Upper lobe of left lung (tissue), 6 donors: ENCODE measurements around the gene PPA1. TPM values are rescaled to one million over a fixed set of nuclear protein-coding genes. Genes with fewer than 3 reads are reported as not detected.

Experiments
- ATAC-seq, 2 donors: fragments of 200-7000 bp; cut with Tn5 transposase; one replicate each; pipeline ENCODE4 v1.9.1; 2022; ENCODE audit warnings: mild to moderate bottlenecking in 2 of 2, moderate library complexity in 2 of 2; ENCODE audit not compliant: low FRiP score in 2 of 2
- DNase-seq, 2 donors: peaks; one replicate each; pipeline ENCODE4 v3.0.0-alpha.2; 2019 to 2020
- H3K27ac ChIP-seq, 4 donors: fragments of 200-600 bp; sonication (generic); one replicate each; pipeline ENCODE4 v1.5.1; 2016 to 2019
- H3K27me3 ChIP-seq, 4 donors: fragments of 200-600 bp; sonication (generic); one replicate each; pipeline ENCODE4 v1.5.1; 2017 to 2019
- H3K36me3 ChIP-seq, 4 donors: fragments of 200-600 bp; sonication (generic); one replicate each; pipeline ENCODE4 v1.5.1; 2016 to 2019
- H3K4me1 ChIP-seq, 4 donors: fragments of 200-600 bp; sonication (generic); one replicate each; pipeline ENCODE4 v1.5.1; 2018 to 2019
- H3K4me3 ChIP-seq, 4 donors: fragments of 200-600 bp; sonication (generic); one replicate each; pipeline ENCODE4 v1.5.1; 2017 to 2019; ENCODE audit warnings: mild to moderate bottlenecking in 2 of 4, moderate library complexity in 1 of 4
- H3K9me3 ChIP-seq, 4 donors: fragments of 200-600 bp; sonication (generic); one replicate each; pipeline ENCODE4 v1.5.1; 2018 to 2019
- CTCF ChIP-seq, 6 experiments: fragments of 450-650 bp in 4 of 6; fragments of 200-600 bp in 2 of 6; sonication (generic) in 2 of 6; IDR thresholded peaks; one replicate each; pipeline ENCODE4 v1.5.1; 2016 to 2019; ENCODE audit warnings: antibody characterized with exemption in 6 of 6
- EP300 ChIP-seq, 4 donors: sonication (generic); formaldehyde crosslinking; IDR thresholded peaks; one replicate each; pipeline ENCODE4 v1.5.1; 2017; ENCODE audit warnings: antibody characterized with exemption in 4 of 4, control low read depth in 2 of 4
- POLR2A ChIP-seq, 4 donors: fragments of 450-650 bp; IDR thresholded peaks; one replicate each; pipeline ENCODE4 v1.5.1; 2016 to 2017; ENCODE audit warnings: antibody characterized with exemption in 4 of 4, mild to moderate bottlenecking in 2 of 4
- POLR2AphosphoS5 ChIP-seq, 2 donors: sonication (generic); formaldehyde crosslinking; IDR thresholded peaks; one replicate each; pipeline ENCODE4 v1.5.1; 2017; ENCODE audit warnings: antibody characterized with exemption in 2 of 2
- WGBS, 2 donors: methylation state at CpG; one replicate each; pipeline ENCODE4 v1.1.5; 2017 to 2018; 5-methylcytosine and 5-hydroxymethylcytosine counted together
- total RNA-seq, 6 donors: library from RNA; depleted of rRNA in 4 of 6; stranded (reverse); fragments of >200 nt in 4 of 6; gene quantifications; one replicate each; pipeline versions ENCODE4 v1.1.0 to v1.2.1, GENCODE V29; 2016 to 2021
- donor health status: DM: no; HTN: no; CAD: no; lungs with moderate emphysema.
- donor health status: DM: no; HTN: yes; CAD: no; lungs with severe emphysema.

PPA1 gene
- total RNA-seq, 6 donors from 2014 or later: 46.1 to 205 (median 154) TPM

DNA sequence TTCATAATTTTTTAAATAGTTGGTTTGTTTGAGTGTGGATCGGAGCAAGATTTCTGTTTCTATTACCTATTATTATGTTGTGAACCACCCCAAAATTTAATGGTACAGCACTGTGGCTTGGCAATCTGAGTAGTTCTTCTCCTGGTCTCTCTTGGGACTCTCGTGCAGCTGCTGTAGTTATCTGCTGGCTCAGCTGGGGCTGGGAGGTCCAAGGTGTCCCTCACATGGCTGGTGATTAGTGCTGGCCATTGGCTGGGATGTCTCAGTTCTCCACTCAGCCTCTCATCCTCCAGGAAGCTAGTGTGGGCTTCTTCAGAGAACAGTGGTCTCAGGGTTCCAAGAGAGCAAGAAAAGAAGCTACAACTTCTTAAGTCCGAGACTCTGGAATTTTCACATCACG, 35.1 kb upstream of the PPA1 start:
- Histone ChIP-seq H3K4me1 (peaks cover 0 to 12% (median 5%) of the 10 kb centered on the region in 4 donors), H3K27me3 (no peaks in the 10 kb centered on the region), H3K9me3 (no peaks in the 10 kb centered on the region), H3K4me3 (no peak overlapping the region), H3K36me3 (no peaks in the 10 kb centered on the region), H3K27ac (no peak overlapping the region)
- TF ChIP-seq EP300 (IDR thresholded peaks at IDR 0.05): no peak
- no peak for TF ChIP-seq POLR2A (IDR thresholded peaks at IDR 0.05)
- TF ChIP-seq POLR2AphosphoS5 (IDR thresholded peaks at IDR 0.05): no peak
- 91 to 93% methylated on average over 4 of the region's 4 CpGs for WGBS, 2 donors
- DNase-seq: no peak
- no peak for ATAC-seq

DNA sequence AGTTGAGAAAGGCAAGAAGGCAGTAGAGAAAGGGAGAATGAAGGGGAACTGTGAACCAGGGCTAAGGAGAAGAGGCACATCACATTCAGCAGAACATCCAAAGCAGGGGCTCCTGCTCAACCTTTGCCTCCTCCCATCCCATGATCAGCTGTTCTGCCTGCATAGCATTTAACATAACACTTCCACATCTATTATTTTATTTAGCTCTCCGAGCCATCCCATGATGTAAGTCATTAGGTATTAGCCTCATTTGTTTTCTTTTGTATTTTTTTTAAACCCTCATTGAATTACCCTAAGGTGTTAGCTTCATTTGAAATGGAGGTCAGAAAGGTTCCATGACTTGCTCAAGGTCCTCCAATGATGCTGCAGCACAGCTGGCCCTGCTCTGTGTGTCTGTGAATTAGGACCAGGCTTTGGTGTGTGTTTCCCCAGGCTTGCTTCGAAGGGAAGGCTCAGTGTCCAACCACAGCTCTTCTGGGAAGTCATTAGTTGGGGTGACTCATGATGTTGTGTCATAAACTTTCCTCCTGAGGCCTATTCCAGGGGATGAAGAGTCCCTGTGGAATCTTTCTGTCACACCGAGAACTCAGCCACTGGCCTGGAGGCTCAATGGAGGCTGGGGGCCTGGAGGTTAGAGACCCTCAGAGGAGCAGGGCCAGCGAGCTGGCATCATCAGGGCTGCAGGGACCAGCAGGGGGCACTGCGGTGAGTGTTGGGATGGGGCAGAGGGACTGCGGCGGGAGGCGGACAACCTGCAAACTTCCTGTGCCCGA, 34.1 kb upstream of the PPA1 start:
- Histone ChIP-seq H3K27ac (no peak overlapping the region), H3K9me3 (no peaks in the 10 kb centered on the region), H3K4me3 (no peak overlapping the region), H3K4me1 (peaks cover 0 to 2% (median under 1%) of the 10 kb centered on the region in 4 donors), H3K27me3 (no peaks in the 10 kb centered on the region), H3K36me3 (no peaks in the 10 kb centered on the region)
- DNase-seq (peak; percentile 33 to 48), ATAC-seq (peak; percentile 44 to 51)
- WGBS, 2 donors: 62 to 72% methylated on average over 8 to 9 of the region's 9 CpGs
- TF ChIP-seq POLR2A (IDR thresholded peaks at IDR 0.05) (no peak), POLR2AphosphoS5 (IDR thresholded peaks at IDR 0.05) (peak in 1 of 2 donors; percentile 91), CTCF (IDR thresholded peaks at IDR 0.05) (peak in 2 of 6 experiments; percentile 5 to 8), EP300 (IDR thresholded peaks at IDR 0.05) (no peak)

- no peak for TF ChIP-seq EP300 (IDR thresholded peaks at IDR 0.05)
- TF ChIP-seq POLR2A (IDR thresholded peaks at IDR 0.05): no peak
- TF ChIP-seq CTCF (IDR thresholded peaks at IDR 0.05): no peak
- TF ChIP-seq POLR2AphosphoS5 (IDR thresholded peaks at IDR 0.05): no peak
- no peak for DNase-seq
- Histone ChIP-seq H3K9me3 (no peaks in the 10 kb centered on the region), H3K4me1 (no peaks in the 10 kb centered on the region), H3K4me3 (no peak overlapping the region), H3K36me3 (no peaks in the 10 kb centered on the region), H3K27me3 (no peaks in the 10 kb centered on the region), H3K27ac (no peak overlapping the region)
- 30 to 48% methylated on average over 1 of the region's 1 CpG for WGBS, 2 donors
- ATAC-seq: no peak
Measured at GRCh38 chr10:70266701-70267100, 33.5 kb upstream of the PPA1 start.

GRCh38 chr10:70266056-70266455, 32.8 kb upstream of the PPA1 start:
- no peaks in the 10 kb centered on the region for H3K27me3 ChIP-seq
- H3K4me1 ChIP-seq: no peaks in the 10 kb centered on the region
- DNase-seq: no peak
- no peak for TF ChIP-seq EP300 (IDR thresholded peaks at IDR 0.05)
- no peak for TF ChIP-seq POLR2A (IDR thresholded peaks at IDR 0.05)
- TF ChIP-seq CTCF (IDR thresholded peaks at IDR 0.05): no peak
- TF ChIP-seq POLR2AphosphoS5 (IDR thresholded peaks at IDR 0.05): no peak
- no peak for ATAC-seq
- 94 to 95% methylated on average over 7 of the region's 7 CpGs for WGBS, 2 donors
- H3K27ac ChIP-seq: no peak overlapping the region
- no peak overlapping the region for H3K4me3 ChIP-seq
- H3K9me3 ChIP-seq: peaks cover 0 to 6% (median 0%) of the 10 kb centered on the region in 4 donors
- no peaks in the 10 kb centered on the region for H3K36me3 ChIP-seq

DNA sequence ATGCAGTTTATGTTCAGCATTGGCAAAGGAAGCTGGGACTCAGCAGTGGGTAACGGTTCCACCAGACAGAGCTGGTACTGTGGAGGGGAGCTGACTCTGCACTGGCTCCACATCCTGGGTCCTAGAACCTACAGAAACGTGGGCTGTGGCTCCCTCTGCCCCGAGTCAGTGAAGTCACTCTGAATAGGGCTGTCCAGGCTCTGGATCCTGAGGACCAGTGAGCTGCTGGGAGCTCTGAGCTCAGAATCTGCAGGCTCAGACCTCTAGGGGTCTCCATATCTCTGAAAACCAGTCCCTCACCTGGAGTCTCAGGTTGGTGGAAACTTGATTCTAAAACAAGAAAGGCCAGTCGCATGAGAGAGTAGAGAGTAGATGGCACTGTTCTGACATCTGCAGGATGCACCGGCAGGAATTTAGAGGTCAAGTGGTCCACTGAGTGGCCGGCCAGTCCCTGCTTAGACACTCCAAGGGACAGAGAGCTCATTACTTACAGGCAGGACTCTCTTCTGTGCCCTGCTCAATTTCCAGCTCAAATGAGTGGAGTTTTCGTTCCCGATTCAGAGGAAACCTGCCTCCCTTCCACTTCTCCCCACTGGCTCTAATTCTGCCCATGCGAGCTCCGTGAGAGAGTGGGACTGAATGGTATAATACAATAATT, 31.9 kb upstream of the PPA1 start:
- DNase-seq: peak in 1 of 2 donors; percentile 60
- ATAC-seq: peak; percentile 26 to 42
- H3K4me3 ChIP-seq: no peak overlapping the region
- no peaks in the 10 kb centered on the region for H3K4me1 ChIP-seq
- no peak overlapping the region for H3K27ac ChIP-seq
- peaks cover 0 to 10% (median 1%) of the 10 kb centered on the region in 4 donors for H3K9me3 ChIP-seq
- WGBS, 2 donors: 49 to 58% methylated on average over 9 to 10 of the region's 10 CpGs
- no peaks in the 10 kb centered on the region for H3K27me3 ChIP-seq
- no peaks in the 10 kb centered on the region for H3K36me3 ChIP-seq
- TF ChIP-seq POLR2A (IDR thresholded peaks at IDR 0.05) (no peak), CTCF (IDR thresholded peaks at IDR 0.05) (peak in 4 of 6 experiments; percentile 16 to 40 (median 34)), EP300 (IDR thresholded peaks at IDR 0.05) (no peak)
